Natural killer cell treated with Interleukin-12 subunit alpha and Interleukin-12 subunit beta and Interleukin-15 and Interleukin-18, amount 100 ng/mL, for 72 hours (primary cell): Measurements from ENCODE around the gene MAP3K20. TPM values are rescaled to one million over a fixed set of nuclear protein-coding genes. Genes with fewer than 3 reads are reported as not detected.
A peak's percentile ranks its signal among the peaks of the same experiment; 100 is the strongest.
"Not testable (repeated sequence)": the region's sequence is repeated elsewhere in the genome, so short reads cannot be mapped to it uniquely, and the experiment has no call there.

Experiments
- ATAC-seq, 2 donors: fragments of 150-1000 bp; cut with Tn5 transposase in 1 of 2; sonication (Bioruptor Pico), chemical (Tn5 transposase) in 1 of 2; 2 replicates each; pipeline ENCODE4 v1.10.0; 2021
- DNase-seq: peaks from one replicate; pipeline ENCODE4 v3.0.0; 2022; ENCODE audit warnings: low spot score
- H3K27ac Mint-ChIP-seq, 2 donors: 1 replicate in 1 of 2; 2 replicates in 1 of 2; pipeline ENCODE4 v1.8.0; 2022; ENCODE audit warnings: mixed read lengths in 2 of 2, mild to moderate bottlenecking in 1 of 2, moderate library complexity in 1 of 2
- H3K27me3 Mint-ChIP-seq, 2 donors: 1 replicate in 1 of 2; 2 replicates in 1 of 2; pipeline ENCODE4 v1.8.0; 2022; ENCODE audit warnings: mixed read lengths in 2 of 2
- H3K36me3 Mint-ChIP-seq: one replicate; pipeline ENCODE4 v1.8.0; 2022; ENCODE audit warnings: mixed read lengths
- H3K4me1 Mint-ChIP-seq, 2 donors: 1 replicate in 1 of 2; 2 replicates in 1 of 2; pipeline ENCODE4 v1.8.0; 2022; ENCODE audit warnings: low read depth in 2 of 2, mixed read lengths in 2 of 2, mild to moderate bottlenecking in 1 of 2
- H3K4me3 Mint-ChIP-seq: one replicate; pipeline ENCODE4 v1.8.0; 2022; ENCODE audit warnings: mixed read lengths
- H3K9me3 Mint-ChIP-seq: 2 replicates; pipeline ENCODE4 v1.8.0; 2022; ENCODE audit warnings: mixed read lengths
- total RNA-seq, 2 donors: library from RNA; stranded (reverse); gene quantifications; one replicate each; pipeline ENCODE4 v1.2.3, GENCODE V29; 2022

MAP3K20 gene
- total RNA-seq, 2 donors from 2014 or later: 30.1 to 76.8 TPM

DNA sequence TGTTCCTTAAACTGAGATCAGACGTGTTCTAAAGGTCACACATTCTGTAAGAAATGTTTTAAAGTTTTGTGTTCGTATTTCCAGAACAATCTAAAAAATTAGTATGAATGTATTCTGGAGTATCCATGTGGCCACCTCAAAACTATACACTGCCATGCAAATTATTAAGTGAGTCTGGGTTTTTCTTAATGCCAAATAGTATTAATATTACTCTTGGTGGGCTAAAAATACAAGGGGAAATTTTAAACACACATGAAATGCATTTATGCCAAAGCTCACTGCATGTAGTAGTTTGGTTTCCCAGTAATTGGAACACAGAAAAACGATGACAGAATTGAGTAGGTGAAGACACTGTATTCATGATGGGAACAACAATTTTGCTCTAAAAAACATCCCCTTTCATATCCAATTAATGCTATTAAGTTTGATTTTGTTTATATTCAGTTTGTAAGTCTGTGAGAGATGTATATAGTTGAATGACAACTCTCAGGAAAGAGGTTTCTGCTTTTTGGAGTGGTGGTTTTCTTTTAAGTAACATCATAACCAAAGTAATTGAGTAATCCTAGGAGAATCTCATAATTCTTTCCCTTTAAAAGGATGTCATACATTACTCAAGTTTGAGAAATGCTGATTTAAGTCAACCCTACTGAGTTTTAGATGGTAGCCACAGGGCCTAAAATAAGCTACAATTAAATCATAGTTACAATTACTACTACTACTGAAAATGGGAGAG, 203.3 kb downstream of the MAP3K20 start:
- no peaks in the 10 kb centered on the region for H3K36me3 Mint-ChIP-seq
- H3K27ac Mint-ChIP-seq: peak overlapping the region in 1 of 2 donors; percentile 59
- peak overlapping the region; percentile 14 for H3K4me3 Mint-ChIP-seq
- ATAC-seq (peak in 1 of 2 donors; percentile 66), DNase-seq (no peak)
- H3K9me3 Mint-ChIP-seq: peaks cover 4% of the 10 kb centered on the region
- H3K27me3 Mint-ChIP-seq: peaks cover 7 to 8% of the 10 kb centered on the region in 2 donors
- peaks cover 0 to 13% of the 10 kb centered on the region in 2 donors for H3K4me1 Mint-ChIP-seq

DNA sequence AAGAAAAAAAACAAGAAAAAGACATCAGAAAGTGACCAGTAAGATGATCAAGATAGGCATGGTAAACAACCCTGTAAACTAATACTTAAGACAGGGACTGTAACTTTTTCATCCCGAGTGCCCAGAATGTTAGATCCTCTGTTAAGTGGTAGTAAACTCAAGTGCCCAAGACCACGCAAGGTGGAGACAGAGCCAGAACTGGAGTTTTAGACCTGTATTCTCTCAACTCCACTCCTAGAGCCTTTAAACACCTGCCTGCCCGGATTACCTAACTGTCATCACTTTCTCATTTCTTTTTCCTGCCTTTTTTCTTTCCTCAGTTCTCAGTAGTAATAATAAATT, 203.9 kb downstream of the MAP3K20 start:
- no peak for ATAC-seq
- DNase-seq: no peak
- H3K36me3 Mint-ChIP-seq: no peaks in the 10 kb centered on the region
- H3K4me1 Mint-ChIP-seq: peaks cover 0 to 13% of the 10 kb centered on the region in 2 donors
- H3K4me3 Mint-ChIP-seq: peak overlapping the region; percentile 14
- peak overlapping the region in 1 of 2 donors; percentile 59 for H3K27ac Mint-ChIP-seq
- peaks cover 7 to 8% of the 10 kb centered on the region in 2 donors for H3K27me3 Mint-ChIP-seq
- peaks cover 4% of the 10 kb centered on the region for H3K9me3 Mint-ChIP-seq

DNA sequence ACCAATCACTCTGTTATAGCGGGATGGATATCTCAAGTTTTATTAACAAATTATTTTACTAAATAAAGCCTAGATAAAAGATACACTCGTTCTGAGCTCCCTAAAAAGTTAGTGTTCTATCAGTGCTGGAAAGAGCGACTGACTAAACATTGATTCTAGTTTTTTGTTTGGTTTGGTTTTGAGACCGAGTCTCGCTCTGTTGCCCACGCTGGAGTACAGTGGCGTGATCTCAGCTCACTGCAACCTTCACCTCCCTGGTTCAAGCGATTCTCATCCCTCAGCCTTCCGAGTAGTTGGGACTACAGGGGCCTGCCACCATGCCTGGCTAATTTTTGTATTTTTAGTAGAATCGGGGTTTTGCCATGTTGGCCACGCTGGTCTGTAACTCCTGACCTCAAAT, 205.2 kb downstream of the MAP3K20 start:
- Mint-ChIP-seq H3K4me1 (peaks cover 0 to 16% of the 10 kb centered on the region in 2 donors), H3K27ac (no peak overlapping the region), H3K27me3 (peaks cover 7 to 8% of the 10 kb centered on the region in 2 donors)

DNA sequence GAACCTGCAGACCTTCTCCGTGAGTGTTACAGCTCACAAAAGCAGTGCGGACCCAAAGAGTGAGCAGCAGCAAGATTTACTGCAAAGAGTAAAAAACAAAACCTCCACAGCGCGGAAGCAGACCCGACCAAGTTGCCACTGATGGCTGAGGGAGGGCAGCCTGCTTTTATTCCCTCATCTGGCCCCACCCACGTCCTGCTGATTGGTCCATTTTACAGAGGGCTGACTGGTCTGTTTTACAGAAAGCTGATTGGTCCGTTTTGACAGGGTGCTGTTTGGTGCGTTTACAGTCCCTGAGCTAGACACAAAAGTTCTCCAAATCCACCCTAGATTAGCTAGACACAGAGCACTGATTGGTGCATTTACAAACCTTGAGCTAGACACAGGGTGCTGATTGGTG, 206.3 kb downstream of the MAP3K20 start:
- H3K4me3 Mint-ChIP-seq, DNase-seq, H3K27ac Mint-ChIP-seq, H3K9me3 Mint-ChIP-seq, ATAC-seq, H3K27me3 Mint-ChIP-seq, H3K36me3 Mint-ChIP-seq: not testable (repeated sequence)
- H3K4me1 Mint-ChIP-seq: peaks cover 0 to 25% of the 10 kb centered on the region in 2 donors

More for the DNA sequence above, 205.2 kb downstream of the MAP3K20 start:
- DNase-seq: no peak
- no peak for ATAC-seq
- Mint-ChIP-seq H3K36me3 (no peaks in the 10 kb centered on the region), H3K4me3 (no peak overlapping the region), H3K9me3 (no peaks in the 10 kb centered on the region)

DNA sequence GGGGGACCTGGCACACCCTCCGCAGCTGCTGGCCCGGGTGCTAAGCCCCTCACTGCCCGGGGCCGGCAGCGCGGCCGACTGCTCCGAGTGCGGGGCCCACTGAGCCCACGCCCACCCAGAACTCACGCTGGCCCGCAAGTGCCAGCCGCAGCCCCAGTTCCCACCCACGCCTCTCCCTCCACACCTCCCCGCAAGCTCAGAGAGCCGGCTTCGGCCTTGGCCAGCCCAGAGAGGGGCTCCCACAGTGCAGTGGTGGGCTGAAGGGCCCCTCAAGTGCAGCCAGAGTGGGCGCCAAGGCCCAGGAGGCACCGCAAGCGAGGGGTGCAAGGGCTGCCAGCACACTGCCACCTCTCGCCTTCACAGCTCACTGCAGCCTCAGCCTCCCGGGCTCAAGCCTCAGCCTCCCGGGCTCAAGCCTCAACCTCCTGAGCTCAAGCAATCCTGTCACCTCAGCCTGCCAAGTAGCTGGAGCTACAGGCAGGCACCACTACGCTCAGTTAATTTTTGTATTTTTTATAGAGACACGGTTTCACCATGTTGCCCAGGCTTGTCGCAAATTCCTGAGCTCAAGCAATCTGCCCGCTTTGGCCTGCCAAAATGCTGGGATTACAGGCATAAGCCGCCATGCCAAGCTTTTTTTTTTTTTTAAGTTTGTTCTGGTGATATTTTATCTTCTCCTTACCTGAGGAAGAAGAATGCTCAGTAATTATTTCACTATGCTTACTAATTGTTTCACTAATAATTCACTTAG, 207.3 kb downstream of the MAP3K20 start:
- Mint-ChIP-seq H3K36me3 (no peaks in the 10 kb centered on the region), H3K4me1 (peaks cover 0 to 25% of the 10 kb centered on the region in 2 donors), H3K4me3 (no peak overlapping the region), H3K27me3 (peaks cover 5 to 7% of the 10 kb centered on the region in 2 donors), H3K9me3 (no peaks in the 10 kb centered on the region), H3K27ac (no peak overlapping the region)
- DNase-seq: no peak
- peak in 1 of 2 donors; percentile 40 for ATAC-seq

DNA sequence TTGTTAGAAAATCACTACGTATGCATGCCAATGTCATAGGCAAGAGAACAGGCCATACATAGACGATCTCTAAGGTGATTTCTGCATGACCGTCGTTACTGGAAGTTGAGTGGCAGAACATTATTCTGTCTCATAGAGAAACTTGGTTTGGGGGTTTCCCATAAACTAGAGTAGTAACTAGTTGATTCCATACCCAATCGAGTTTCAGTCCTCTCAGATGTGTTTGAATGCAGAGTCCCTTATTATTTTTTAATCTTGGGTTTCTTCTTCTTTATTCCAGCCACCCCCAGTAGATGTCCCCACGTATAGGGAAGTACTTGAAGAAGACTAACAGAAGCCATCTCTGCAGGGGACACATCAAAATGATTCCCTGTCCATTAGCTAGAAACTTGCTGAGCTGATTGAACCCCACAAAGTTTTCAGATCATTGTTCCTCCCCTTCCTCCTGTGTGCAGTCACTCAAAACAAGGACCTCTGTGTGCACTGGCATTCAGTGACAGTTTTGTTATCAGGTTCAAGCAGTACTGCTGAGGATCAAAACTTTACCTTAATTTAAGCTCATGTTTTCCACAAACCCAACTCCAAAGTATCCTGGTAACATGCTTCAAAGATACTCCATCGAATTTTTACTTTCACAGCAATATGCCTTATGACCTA, 210.6 kb downstream of the MAP3K20 start:
- Mint-ChIP-seq H3K27ac (peak overlapping the region in 1 of 2 donors; percentile 77), H3K4me1 (peaks cover 0 to 17% of the 10 kb centered on the region in 2 donors), H3K4me3 (peak overlapping the region; percentile 59), H3K27me3 (peaks cover 0 to 3% of the 10 kb centered on the region in 2 donors), H3K36me3 (no peaks in the 10 kb centered on the region), H3K9me3 (no peaks in the 10 kb centered on the region)
- DNase-seq (no peak), ATAC-seq (peak in 1 of 2 donors; percentile 81)

DNA sequence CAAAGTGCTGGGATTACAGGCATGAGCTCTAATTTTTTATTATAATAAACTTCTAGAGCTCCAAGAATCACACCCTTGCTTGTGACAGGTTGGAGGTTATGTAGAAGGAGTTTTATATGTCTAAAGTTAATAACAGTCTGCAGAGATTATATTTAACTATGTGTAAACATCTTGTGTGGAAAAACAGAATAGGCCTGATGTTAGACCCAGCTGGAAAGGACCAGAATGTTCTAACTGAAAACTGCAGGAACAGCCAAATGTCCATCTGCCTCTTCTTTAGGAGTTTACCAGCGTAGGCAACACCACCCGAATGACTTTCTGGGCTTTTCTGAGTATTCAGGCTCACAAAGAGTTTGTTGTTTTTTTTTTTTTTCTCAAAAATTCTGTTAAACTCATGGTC, 211.9 kb downstream of the MAP3K20 start:
- no peaks in the 10 kb centered on the region for H3K9me3 Mint-ChIP-seq
- H3K4me3 Mint-ChIP-seq: no peak overlapping the region
- H3K4me1 Mint-ChIP-seq: peaks cover 0 to 17% of the 10 kb centered on the region in 2 donors
- no peak for ATAC-seq
- DNase-seq: no peak
- peaks cover 0 to 3% of the 10 kb centered on the region in 2 donors for H3K27me3 Mint-ChIP-seq
- no peaks in the 10 kb centered on the region for H3K36me3 Mint-ChIP-seq
- peak overlapping the region in 1 of 2 donors; percentile 54 for H3K27ac Mint-ChIP-seq

DNA sequence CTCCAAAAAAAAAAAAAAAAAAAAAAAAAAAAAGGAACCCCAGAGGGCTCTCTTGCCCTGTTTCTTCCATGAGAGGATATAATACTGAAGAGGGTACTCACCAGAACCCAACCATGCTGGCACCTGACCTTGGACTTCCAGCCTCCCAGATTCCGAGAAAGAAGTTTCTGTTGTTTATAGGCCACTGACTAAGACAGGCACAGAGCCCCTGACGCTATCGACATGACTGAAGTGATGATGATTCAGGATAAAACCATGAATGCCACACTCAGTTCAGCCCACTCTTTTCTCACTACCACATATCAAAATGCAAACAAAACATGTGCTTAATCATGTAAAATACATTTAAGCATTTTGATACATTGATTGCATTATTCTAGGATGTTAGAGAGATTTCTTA, 212.9 kb downstream of the MAP3K20 start:
- DNase-seq (no peak), ATAC-seq (peak; percentile 48 to 83)
- Mint-ChIP-seq H3K27ac (peak overlapping the region in 1 of 2 donors; percentile 54), H3K27me3 (peaks cover 0 to 3% of the 10 kb centered on the region in 2 donors), H3K9me3 (no peaks in the 10 kb centered on the region), H3K4me1 (peaks cover 0 to 17% of the 10 kb centered on the region in 2 donors), H3K4me3 (peak overlapping the region; percentile 33), H3K36me3 (no peaks in the 10 kb centered on the region)

DNA sequence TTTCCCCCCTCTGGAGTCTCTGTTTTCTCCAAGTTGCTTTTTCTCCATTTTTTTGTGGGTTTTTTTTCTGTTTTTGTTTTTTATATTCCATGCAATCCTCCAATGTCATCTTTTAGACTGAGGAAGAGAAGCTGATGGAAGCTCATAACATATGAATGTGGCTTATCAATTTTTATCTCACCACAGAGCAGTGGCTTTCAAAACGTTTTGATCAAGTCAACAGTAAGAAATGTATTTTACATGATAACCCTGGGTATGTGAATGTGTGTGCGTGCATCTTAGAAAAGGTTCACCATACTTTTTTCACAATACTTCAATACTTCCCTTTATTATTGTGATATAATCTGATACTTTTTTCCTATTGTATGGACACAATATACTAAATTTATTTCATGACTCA, 214.4 kb downstream of the MAP3K20 start:
- Mint-ChIP-seq H3K9me3 (no peaks in the 10 kb centered on the region), H3K27ac (no peak overlapping the region), H3K36me3 (no peaks in the 10 kb centered on the region), H3K4me1 (peaks cover 0 to 17% of the 10 kb centered on the region in 2 donors), H3K27me3 (peaks cover 0 to 3% of the 10 kb centered on the region in 2 donors), H3K4me3 (no peak overlapping the region)
- ATAC-seq (no peak), DNase-seq (no peak)

DNA sequence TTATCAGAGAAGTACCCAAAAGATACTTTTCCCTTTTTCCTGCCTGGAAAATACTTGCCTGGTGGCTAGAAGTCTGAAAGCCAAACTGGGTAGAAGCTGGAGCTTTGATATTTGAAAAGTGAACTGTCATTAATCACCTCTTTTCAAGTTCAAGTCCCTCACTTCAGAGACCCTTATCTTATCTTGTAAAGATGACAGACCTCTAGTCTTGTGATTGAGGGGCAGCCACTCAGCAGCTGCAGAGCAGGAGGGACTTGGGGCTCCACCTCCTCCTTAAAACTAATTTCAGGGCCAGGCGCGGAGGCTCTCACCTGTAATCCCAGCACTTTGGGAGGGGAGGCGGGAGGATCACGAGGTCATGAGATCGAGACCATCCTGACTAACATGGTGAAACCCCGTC, 214.9 kb downstream of the MAP3K20 start:
- no peak for ATAC-seq
- Mint-ChIP-seq H3K36me3 (no peaks in the 10 kb centered on the region), H3K27ac (no peak overlapping the region), H3K4me1 (peaks cover 0 to 17% of the 10 kb centered on the region in 2 donors), H3K4me3 (no peak overlapping the region), H3K9me3 (no peaks in the 10 kb centered on the region), H3K27me3 (peaks cover 0 to 3% of the 10 kb centered on the region in 2 donors)
- DNase-seq: no peak

DNA sequence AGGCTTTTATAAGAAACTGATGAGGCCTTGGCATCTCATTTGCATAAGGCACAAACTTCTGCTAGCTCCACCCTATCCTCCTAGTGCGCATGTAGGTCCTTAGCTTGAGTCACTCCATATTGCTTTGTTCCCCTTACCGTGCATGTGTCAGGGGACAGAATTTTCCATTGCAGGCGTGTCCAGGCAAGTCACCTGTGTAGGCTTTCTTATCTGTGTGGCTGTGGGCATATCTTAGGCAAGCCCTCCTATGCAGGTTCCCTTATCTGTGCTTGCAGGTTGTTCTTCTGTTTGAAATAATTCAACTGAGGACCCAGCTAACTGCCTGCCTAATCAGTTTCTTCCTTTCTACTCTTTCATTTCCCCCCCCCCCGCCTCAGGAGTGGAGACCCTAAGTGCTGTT, 215.8 kb downstream of the MAP3K20 start:
- H3K4me3 Mint-ChIP-seq: no peak overlapping the region
- H3K27ac Mint-ChIP-seq: no peak overlapping the region
- peaks cover 0 to 3% of the 10 kb centered on the region in 2 donors for H3K27me3 Mint-ChIP-seq
- H3K4me1 Mint-ChIP-seq: peaks cover 0 to 8% of the 10 kb centered on the region in 2 donors
- H3K36me3 Mint-ChIP-seq: no peaks in the 10 kb centered on the region
- H3K9me3 Mint-ChIP-seq: no peaks in the 10 kb centered on the region
- DNase-seq: no peak
- no peak for ATAC-seq

DNA sequence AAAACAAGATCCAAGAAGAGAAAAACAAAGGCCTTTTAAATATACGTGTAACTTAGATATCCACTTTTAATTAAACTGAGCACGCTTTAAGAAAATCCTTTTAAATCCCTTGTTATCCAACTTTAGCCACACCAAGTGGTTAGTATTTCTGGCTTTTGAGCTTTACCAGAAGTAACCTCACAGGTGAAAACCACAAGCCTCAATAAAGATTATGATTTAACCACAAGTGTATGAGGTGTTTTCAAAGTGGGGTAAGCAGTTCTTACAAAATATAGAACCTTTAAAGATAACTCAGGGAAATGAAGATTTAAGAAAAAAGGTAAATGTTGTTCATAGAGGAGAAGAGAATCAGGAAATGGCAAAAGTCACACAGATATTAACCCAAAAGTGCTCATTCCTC, 220.6 kb downstream of the MAP3K20 start:
- Mint-ChIP-seq H3K27ac (no peak overlapping the region), H3K4me3 (no peak overlapping the region), H3K4me1 (no peaks in the 10 kb centered on the region), H3K36me3 (peaks cover 18% of the 10 kb centered on the region), H3K27me3 (peaks cover 4 to 7% of the 10 kb centered on the region in 2 donors), H3K9me3 (peaks cover 9% of the 10 kb centered on the region)
- ATAC-seq: no peak
- DNase-seq: no peak

DNA sequence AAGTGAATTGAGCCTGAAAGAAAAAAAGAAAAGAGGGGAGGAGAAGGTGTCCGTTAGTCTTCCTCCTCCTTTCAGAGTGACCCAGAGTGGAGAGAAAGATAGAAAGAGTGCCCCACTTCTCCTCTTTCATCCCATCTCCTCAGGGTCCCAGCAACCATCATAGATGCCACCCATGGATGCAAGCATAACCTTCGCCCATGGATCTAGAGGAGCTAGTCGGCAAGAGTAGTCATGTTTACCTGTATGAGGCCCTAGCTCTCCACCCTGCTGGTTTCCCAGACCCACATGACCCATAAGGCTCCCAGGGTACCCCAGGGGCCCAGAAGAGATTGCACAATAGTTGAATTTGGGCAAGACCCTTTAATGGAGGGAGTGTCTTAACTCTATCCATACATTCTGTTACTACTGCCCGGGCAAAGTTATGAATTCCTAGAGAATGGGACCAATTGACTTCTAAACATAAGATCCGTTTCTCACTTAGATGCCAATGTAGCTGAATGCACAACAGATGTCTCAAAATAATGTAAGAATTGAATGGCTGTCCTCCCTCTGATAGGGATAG, 223.0 kb downstream of the MAP3K20 start:
- ATAC-seq (no peak), DNase-seq (no peak)
- Mint-ChIP-seq H3K36me3 (peaks cover 20% of the 10 kb centered on the region), H3K27me3 (peaks cover 5 to 7% of the 10 kb centered on the region in 2 donors), H3K27ac (no peak overlapping the region), H3K4me1 (no peaks in the 10 kb centered on the region), H3K9me3 (peaks cover 10% of the 10 kb centered on the region), H3K4me3 (no peak overlapping the region)
